AML-193 (cell line): ENCODE results near the gene SHOX.

Experiments used
- DNase-seq, 2 experiments: peaks; one replicate each; lab custom pipeline; 2025; lab: John Stamatoyannopoulos, UW

The SHOX gene

DNA sequence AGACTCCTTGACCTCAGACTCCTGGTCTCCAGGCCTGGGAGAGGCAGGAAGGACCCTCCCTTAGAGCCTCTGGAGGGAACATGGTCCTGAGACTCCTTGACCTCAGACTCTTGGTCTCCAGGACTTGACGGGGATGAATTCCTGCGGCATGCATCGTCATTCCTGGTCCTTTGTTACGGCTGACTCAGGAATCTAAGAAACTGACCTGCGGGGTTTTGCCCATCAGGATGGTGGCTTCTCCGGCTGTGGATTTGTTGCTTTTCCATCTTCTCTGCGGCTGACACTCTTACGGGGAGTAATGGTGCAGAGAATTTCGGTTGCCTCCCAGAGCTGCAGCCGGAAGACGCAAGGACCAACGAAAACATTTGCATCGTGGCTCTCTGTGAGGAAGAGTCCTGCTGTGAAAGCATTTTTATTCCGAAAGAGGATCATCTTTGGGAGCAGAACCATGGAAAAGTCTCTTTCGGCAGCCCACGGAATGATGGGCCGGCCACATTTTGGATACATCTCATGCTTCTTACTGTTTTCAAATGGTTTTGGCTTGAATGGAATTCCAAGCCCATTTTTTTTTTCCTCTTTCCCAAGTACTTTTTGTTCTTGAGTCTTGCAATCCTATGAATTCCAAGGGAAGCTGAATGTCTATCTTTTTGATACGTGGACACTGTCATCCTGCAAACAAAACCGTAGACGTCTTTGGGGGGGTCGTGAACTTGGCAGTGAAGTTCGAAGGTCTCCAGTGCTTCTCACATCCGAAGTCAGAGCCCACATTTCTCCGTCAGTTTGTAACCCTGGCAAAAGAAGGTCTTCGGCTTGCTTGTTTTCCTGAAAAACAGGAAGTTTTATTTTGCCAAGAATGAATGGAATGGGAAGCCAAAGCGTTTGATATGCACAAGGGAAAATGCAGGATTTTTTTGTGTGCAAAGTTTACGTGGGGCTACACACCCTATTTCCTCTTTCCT is 36.5 kb downstream of the SHOX start:
- DNase-seq = no peak

DNA sequence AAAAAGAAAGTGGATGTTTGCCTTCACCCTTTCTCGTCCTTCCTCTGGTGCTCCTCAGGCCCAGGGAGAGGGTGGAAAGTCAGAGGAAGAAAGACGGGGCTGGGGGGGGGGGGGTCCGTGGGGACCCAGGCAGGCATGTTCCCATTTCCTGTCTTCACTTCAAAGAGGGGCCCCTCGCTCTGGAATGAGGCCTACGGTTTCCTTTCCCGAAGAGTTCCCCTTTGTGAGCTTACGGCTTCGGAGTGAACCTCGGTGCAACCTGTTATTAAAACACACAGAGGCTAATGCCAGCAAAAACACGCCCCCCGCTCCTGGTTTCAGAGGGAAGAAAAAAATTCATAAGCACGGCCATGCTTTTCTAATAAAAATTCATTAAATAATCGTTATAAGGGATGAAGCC is 40.1 kb downstream of the SHOX start:
- DNase-seq = no peak

DNA sequence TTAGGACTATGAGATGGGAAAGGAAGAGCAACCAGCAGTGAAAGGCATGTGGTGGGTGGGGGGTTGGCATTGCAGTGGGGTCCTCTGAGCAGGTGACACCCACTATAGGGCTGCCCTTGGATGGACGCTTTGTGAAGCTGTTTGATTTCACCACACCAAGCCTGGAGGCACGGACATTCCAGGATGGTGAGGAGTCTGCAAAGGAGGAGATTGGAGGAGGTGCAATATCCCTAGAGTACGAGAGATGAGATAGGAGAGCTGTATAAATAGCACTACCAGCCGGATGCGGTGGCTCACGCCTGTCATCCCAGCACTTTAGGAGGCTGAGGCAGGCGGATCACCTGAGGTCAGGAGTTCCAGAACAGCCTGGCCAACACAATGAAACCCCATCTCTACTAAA is 42.3 kb downstream of the SHOX start:
- no peak for DNase-seq

- no peak for DNase-seq
These were observed 44.8 kb downstream of the SHOX start for GRCh38 chrX:675279-675954.

- DNase-seq = no peak
These were observed 45.3 kb downstream of the SHOX start for GRCh38 chrX:675955-676295.

DNA sequence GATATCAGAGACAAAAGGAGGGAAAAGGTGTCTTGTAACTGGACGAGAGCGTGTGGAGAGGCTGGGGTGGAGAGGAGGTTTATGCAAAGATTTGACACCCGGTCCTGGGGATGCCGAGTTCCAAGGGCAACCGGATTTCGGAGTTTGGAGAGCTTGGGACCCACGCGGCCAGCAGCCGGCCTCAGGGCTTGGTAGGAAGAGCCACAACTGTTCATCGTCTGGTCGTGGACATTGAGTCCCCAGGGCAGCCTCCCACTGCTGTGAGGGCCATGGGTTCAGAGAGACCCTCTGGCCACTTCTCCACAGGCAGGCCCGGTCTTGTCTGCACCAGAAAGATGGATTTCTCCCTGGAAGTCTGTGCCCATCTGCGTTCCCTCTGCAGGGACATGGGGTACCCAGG is 46.8 kb downstream of the SHOX start:
- DNase-seq = no peak

DNA sequence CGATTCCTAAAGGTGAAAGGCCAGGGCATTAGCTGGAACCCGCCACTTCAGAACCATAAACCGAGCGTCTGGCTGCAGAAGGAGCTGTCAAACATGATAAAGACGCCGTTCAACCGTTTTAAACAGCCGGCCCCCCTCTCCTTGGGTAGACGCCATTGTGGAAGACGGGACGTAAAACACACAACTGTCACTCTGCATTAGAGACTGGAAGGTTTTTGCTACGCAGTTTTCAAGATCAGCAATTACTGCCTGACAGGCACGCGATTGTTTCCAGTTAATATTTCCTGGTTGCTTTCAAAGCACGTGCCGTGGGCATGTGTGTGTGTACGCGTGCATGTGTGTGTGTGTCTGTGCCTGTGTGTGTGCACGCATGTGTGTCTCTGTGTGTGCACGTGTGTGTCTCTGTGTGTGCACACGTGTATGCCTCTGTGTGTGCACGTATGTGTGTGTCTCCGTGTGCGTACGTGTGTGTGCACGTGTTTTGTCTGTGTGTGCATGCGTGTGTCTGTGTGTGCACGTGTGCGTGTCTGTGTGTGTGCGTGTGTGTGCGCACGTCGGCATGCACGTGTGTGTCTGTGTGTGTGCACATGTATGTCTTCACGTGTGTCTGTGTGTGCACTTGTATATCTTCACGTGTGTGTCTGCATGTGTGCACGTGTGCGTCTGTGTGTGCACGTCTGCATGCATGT is 48.8 kb downstream of the SHOX start:
- DNase-seq = no peak

- DNase-seq = no peak
These were observed 49.5 kb downstream of the SHOX start for GRCh38 chrX:680062-680461.

DNA sequence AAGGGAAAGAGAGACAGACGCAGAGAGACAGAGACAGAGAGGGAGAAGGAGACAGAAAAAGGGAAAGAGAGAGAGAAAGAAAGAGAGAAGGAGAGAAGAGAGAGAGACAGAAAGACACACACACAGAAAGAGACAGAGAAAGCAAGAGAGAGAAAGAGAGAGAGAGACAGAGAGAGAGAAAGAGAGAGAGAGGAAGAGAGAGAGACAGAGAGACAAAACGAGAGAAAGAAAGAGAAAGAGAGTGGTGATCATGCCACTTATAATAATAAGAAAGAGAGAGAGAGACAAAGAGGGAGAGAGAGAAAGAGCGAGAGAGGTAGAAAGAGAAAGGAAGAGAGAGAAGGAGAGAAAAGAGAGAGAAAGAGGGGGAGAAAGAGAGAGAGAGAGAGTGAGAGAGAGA is 51.4 kb downstream of the SHOX start:
- DNase-seq = no peak

DNA sequence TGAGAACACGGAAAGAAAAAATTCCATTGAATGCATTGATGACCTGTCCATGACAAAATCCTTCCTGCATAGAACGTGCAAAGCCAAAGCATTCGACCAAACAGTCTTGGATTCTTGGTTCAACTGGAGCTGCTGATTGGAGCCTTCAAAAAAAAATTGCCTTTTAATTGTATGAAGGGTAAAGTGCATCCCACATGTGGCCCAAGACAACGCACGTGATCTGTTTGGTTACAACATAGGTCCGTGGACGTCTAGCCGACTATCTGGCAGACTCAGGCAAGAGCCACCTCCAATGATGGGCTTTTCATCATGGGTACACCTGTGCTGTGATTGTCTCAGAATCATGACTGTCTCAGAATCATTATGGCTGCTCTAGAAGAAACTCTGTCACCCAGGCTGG is 52.3 kb downstream of the SHOX start:
- DNase-seq = no peak

DNA sequence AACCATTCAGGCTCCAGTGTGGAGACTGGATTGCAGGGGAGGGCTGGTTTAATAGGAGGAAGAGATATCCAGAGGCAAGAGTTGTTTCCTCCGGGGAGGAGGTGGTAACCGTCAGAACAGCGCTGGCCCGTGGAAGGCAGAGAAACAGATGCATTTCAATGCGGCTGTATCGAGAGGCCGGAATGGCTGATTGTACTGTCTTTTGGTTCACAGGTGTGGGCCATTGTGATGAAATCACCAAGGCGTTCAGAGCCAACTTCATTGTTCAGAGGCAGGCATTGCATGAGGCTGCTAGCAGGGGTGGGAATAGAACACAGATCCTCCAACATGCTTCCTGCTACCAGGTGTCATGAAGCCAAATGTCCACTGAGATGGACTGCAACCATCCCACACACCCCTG is 53.0 kb downstream of the SHOX start:
- no peak for DNase-seq

GRCh38 chrX:685120-686032 is 54.8 kb downstream of the SHOX start:
- no peak for DNase-seq

GRCh38 chrX:689983-690382 is 59.4 kb downstream of the SHOX start:
- DNase-seq = no peak

GRCh38 chrX:694800-695199 is 64.2 kb downstream of the SHOX start:
- DNase-seq = no peak

GRCh38 chrX:698206-698605 is 67.6 kb downstream of the SHOX start:
- DNase-seq = no peak

DNA sequence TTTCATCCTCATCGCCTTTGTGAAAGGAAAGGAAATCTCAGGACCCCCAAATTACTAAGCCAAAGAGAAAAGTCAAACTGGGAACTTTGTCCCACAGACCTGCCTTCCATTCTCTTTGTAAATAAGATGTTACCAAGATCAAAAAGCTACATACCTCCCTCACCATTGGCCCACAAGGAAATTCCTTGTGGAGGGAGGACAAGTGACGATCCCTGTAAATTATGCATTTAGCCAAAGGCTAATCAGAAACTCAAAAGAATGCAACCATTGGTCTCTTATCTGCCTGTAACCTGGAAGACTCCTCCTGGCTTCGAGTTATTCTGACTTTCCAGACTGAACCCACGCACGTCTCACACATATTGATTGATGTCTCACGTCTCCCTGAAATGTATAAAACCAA is 70.3 kb downstream of the SHOX start:
- no peak for DNase-seq

DNA sequence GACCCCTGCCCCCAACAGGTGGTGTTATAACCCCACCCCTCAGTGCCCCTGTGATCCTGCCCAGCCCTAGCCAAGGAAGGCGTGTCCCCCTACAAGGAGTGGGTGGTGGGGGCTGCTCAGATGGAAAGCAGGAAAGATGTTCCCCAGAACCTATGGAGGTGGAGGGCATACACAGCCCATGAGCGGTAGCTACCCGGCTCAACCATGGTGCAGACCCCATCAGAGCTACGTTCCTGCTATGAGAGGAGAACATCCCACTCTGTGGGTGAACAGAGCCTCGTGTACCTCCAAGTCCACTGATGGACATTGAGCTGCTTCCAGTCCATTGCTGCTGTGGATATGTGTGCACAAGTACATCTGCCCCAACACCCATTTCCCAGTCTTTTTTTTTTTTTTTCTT is 71.1 kb downstream of the SHOX start:
- DNase-seq = no peak

DNA sequence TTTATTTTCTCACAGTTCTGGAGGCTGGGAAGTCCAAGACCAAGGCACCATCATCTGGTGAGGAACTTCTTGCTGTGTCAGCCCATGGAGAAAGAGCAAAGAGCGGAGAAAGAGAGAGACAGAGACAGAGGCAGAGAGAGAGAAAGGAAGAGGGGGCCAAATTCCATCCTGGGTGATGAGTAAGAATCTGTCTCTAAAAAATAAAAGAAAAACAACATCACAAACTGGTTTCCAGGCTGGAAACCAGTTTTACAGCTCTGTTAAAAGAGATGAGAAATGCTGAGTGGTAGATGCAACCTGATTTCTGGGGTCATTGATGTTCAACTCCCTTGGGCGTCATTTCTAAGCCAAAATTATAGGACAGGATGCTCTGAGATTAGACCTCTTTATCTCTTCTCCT is 72.9 kb downstream of the SHOX start:
- DNase-seq = no peak

DNA sequence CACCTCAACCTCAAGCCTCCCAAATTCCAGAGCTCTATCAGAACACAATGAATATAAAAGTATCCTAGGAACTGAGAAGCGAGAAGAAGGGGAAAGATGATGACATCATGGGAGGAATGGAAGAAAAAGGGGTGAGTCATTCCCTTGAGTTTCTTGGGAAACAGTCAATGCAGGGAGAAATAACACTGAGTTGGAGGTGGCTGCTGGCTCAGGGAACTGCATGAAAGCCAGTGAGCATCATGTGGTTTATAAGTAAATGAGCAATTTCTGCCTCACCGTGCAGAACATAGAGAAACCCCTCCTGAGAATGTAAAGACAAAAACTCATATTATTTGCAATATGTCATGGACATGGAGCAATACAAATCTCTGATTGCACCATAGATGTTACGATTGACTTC is 73.3 kb downstream of the SHOX start:
- no peak for DNase-seq
